ENCODE measurements around the gene MYO18A. TPM values are rescaled to one million over a fixed set of nuclear protein-coding genes. Genes with fewer than 3 reads are reported as not detected.

The MYO18A gene
- total RNA-seq, 1 donor from 2014 or later, result 171 TPM

DNA sequence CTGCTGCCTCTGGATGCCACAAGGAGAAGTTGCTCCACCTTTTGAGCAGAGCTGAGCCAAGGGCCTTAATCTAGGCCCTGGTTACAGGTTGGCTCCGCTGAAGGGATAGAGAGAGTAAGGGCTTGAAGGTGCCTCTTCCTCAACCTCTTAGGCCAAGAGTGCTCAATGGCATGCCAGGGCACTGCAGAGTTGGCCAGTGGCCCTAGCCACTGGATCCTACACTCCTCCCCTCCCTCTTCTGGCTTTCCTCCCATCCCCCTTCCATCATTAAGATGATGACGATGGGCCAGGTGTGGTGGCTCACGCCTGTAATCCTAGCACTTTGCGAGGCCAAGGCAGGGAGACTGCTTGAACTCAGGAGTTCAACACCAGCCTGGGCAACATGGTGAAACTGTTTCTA, 50.5 kb downstream of the MYO18A start:
- Histone ChIP-seq H3K27ac (ENCODE audit: low read depth, low read length) (peak overlapping the region; percentile 3), H3K36me3 (ENCODE audit: control insufficient read depth in 3 of 3, insufficient read depth in 3 of 3, low read length in 3 of 3) (peaks cover 38 to 46% (median 43%) of the 10 kb centered on the region in 3 donors), H3K27me3 (ENCODE audit: control insufficient read depth in 3 of 3, insufficient read depth in 3 of 3, low read length in 3 of 3) (no peaks in the 10 kb centered on the region), H3K9ac (ENCODE audit: low read depth in 1 of 3, low read length in 3 of 3) (peak overlapping the region in 1 of 3 donors; percentile 62), H3K9me3 (ENCODE audit: control insufficient read depth in 3 of 3, low read length in 3 of 3) (no peaks in the 10 kb centered on the region), H3K4me3 (ENCODE audit: low read length in 3 of 3) (peak overlapping the region in 1 of 3 donors; percentile 29), H3K4me1 (ENCODE audit: control insufficient read depth in 3 of 3, insufficient read depth in 3 of 3, low read length in 3 of 3) (peaks cover 70 to 91% (median 90%) of the 10 kb centered on the region in 3 donors)

DNA sequence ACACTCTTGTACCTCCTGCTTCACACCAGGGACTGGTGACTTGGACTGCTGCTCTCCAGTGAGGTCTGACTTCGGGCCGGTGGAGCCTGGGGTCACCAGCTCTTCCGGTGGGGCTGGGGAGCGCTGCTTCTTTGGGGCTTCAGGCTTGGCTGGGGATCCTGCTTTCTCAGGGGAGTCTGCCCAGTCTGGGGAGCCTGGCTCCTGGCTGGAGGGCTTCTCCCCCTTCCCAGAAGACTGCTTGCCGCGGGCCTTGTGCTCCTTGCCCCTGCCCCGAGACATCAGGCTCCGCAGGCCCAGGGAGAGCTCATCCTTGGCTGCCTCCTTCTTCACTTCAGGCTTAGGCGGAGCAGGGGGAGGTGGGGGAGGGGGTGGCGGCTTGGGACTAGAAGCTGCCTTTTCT, 52.4 kb downstream of the MYO18A start:
- H3K36me3 ChIP-seq (ENCODE audit: control insufficient read depth in 3 of 3, insufficient read depth in 3 of 3, low read length in 3 of 3), result peaks cover 51 to 60% (median 56%) of the 10 kb centered on the region in 3 donors
- H3K4me1 ChIP-seq (ENCODE audit: control insufficient read depth in 3 of 3, insufficient read depth in 3 of 3, low read length in 3 of 3), result peaks cover 59 to 81% (median 80%) of the 10 kb centered on the region in 3 donors

DNA sequence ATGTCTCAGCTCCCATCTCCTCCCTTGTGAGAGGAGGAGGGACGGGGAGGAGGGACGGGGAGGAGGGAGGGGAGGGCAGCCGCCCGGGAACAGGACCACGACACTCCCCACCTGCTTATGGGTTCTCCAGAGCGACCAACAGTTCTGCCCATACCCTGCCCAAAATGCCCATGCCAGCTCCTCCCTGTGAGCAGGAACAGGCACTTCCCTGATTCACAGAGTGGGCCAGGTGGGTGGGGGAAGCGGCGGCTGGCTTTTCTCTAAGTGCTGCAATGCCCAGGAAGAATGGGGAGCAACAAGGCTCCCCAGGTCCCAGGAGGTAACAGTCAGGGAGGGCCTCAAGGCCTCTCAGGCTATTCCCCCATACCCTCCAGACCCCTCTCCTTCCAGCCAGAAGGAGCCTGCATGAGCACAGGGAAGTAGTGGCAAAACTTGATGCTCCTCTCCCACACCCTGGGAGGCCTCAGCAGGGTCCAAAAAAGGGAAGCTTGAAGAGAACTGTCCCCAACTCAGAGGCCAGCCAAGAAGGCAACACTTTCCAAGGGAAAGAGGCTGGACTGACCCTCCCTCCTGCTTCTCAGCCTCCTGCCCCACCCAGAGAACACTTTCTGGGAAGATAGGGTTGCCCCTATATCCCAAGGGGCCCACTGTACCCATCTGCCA, 53.8 kb downstream of the MYO18A start:
- Histone ChIP-seq H3K9me3 (ENCODE audit: control insufficient read depth in 3 of 3, low read length in 3 of 3) (no peaks in the 10 kb centered on the region), H3K36me3 (ENCODE audit: control insufficient read depth in 3 of 3, insufficient read depth in 3 of 3, low read length in 3 of 3) (peaks cover 61 to 75% (median 70%) of the 10 kb centered on the region in 3 donors), H3K9ac (ENCODE audit: low read depth in 1 of 3, low read length in 3 of 3) (peak overlapping the region; percentile 32 to 69 (median 40)), H3K4me3 (ENCODE audit: low read length in 3 of 3) (no peak overlapping the region), H3K4me1 (ENCODE audit: control insufficient read depth in 3 of 3, insufficient read depth in 3 of 3, low read length in 3 of 3) (peaks cover 44 to 68% (median 66%) of the 10 kb centered on the region in 3 donors), H3K27ac (ENCODE audit: low read depth, low read length) (no peak overlapping the region), H3K27me3 (ENCODE audit: control insufficient read depth in 3 of 3, insufficient read depth in 3 of 3, low read length in 3 of 3) (no peaks in the 10 kb centered on the region)

More for the DNA sequence above, 52.4 kb downstream of the MYO18A start:
- H3K27ac ChIP-seq (ENCODE audit: low read depth, low read length), result peak overlapping the region; percentile 42
- H3K9me3 ChIP-seq (ENCODE audit: control insufficient read depth in 3 of 3, low read length in 3 of 3), result no peaks in the 10 kb centered on the region
- no peak overlapping the region for H3K4me3 ChIP-seq (ENCODE audit: low read length in 3 of 3)
- H3K27me3 ChIP-seq (ENCODE audit: control insufficient read depth in 3 of 3, insufficient read depth in 3 of 3, low read length in 3 of 3), result no peaks in the 10 kb centered on the region
- H3K9ac ChIP-seq (ENCODE audit: low read depth in 1 of 3, low read length in 3 of 3), result peak overlapping the region in 2 of 3 donors; percentile 1 to 69

- Histone ChIP-seq H3K4me1 (ENCODE audit: control insufficient read depth in 3 of 3, insufficient read depth in 3 of 3, low read length in 3 of 3) (peaks cover 37 to 64% (median 58%) of the 10 kb centered on the region in 3 donors), H3K9me3 (ENCODE audit: control insufficient read depth in 3 of 3, low read length in 3 of 3) (no peaks in the 10 kb centered on the region), H3K4me3 (ENCODE audit: low read length in 3 of 3) (no peak overlapping the region), H3K9ac (ENCODE audit: low read depth in 1 of 3, low read length in 3 of 3) (peak overlapping the region in 2 of 3 donors; percentile 32 to 62), H3K27me3 (ENCODE audit: control insufficient read depth in 3 of 3, insufficient read depth in 3 of 3, low read length in 3 of 3) (no peaks in the 10 kb centered on the region), H3K36me3 (ENCODE audit: control insufficient read depth in 3 of 3, insufficient read depth in 3 of 3, low read length in 3 of 3) (peaks cover 63 to 76% (median 74%) of the 10 kb centered on the region in 3 donors), H3K27ac (ENCODE audit: low read depth, low read length) (peak overlapping the region; percentile 11)
Measured at GRCh38 chr17:29125651-29126050, 54.5 kb downstream of the MYO18A start.

GRCh38 chr17:29124925-29125273, 55.3 kb downstream of the MYO18A start:
- H3K4me3 ChIP-seq (ENCODE audit: low read length in 3 of 3), result no peak overlapping the region
- H3K27me3 ChIP-seq (ENCODE audit: control insufficient read depth in 3 of 3, insufficient read depth in 3 of 3, low read length in 3 of 3), result no peaks in the 10 kb centered on the region
- H3K27ac ChIP-seq (ENCODE audit: low read depth, low read length), result peak overlapping the region; percentile 11
- peaks cover 70 to 81% (median 80%) of the 10 kb centered on the region in 3 donors for H3K36me3 ChIP-seq (ENCODE audit: control insufficient read depth in 3 of 3, insufficient read depth in 3 of 3, low read length in 3 of 3)
- H3K4me1 ChIP-seq (ENCODE audit: control insufficient read depth in 3 of 3, insufficient read depth in 3 of 3, low read length in 3 of 3), result peaks cover 31 to 59% (median 51%) of the 10 kb centered on the region in 3 donors
- no peaks in the 10 kb centered on the region for H3K9me3 ChIP-seq (ENCODE audit: control insufficient read depth in 3 of 3, low read length in 3 of 3)
- H3K9ac ChIP-seq (ENCODE audit: low read depth in 1 of 3, low read length in 3 of 3), result peak overlapping the region in 1 of 3 donors; percentile 62

DNA sequence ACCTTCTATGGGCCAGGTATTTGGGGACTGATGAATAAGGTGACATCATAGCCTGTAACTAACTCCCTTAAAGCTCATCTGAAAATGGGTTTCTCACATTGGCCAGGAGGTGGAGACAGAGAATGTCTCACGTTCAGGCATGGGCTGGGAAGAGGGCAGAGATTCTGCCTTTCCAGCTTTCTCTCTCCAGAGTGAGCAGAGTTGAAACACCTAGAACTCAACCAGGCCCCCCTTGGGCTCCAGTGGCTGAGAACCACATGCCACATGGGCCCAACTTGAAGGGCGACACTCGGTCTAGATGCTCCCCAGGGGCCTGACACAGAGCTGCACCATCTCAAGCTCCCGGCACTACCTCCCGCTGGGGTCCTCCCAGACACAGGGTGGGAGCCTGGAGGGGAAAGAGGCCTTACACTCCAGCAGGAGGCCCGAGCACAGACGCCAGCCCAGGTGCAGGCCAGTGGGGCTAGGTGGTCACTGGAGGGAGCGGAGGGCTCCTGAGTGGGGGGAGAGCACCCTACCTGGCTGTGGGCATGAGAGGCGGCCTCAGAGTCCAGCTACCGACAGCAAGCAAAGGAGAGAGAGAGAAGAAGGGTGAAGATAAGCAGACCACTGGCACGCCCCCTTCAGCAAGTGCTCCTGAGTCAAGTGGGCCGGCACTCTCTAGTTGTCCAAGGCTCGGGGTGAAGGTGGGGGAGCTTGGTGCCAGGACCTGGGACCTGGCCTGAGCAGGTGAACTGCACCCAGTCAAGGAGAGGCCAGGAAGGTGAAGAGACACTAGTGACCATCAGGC, 55.9 kb downstream of the MYO18A start:
- H3K36me3 ChIP-seq (ENCODE audit: control insufficient read depth in 3 of 3, insufficient read depth in 3 of 3, low read length in 3 of 3), result peaks cover 74 to 84% (median 77%) of the 10 kb centered on the region in 3 donors
- no peak overlapping the region for H3K27ac ChIP-seq (ENCODE audit: low read depth, low read length)

DNA sequence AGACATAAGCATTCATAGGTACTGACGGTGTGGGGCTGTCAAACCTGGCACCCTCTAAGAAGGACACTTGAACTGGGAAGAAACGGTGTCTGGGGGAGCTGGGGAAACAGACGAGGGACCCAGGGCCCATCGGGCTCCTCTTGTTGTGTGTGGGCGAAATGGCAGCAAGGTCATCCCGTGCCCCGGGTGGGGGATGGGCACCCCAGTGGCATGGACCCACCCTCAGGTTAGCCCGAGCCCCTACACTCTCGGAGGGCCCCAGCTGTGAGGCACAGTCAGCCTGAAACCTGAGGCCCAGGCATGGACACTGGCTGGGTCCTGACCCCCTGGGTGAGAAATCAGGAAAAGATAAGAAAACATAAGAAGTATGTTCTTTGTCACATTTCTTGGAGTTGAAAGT, 57.1 kb downstream of the MYO18A start:
- peaks cover 77 to 88% (median 78%) of the 10 kb centered on the region in 3 donors for H3K36me3 ChIP-seq (ENCODE audit: control insufficient read depth in 3 of 3, insufficient read depth in 3 of 3, low read length in 3 of 3)
- H3K4me1 ChIP-seq (ENCODE audit: control insufficient read depth in 3 of 3, insufficient read depth in 3 of 3, low read length in 3 of 3), result peaks cover 17 to 49% (median 33%) of the 10 kb centered on the region in 3 donors
- no peak overlapping the region for H3K27ac ChIP-seq (ENCODE audit: low read depth, low read length)
- no peak overlapping the region for H3K4me3 ChIP-seq (ENCODE audit: low read length in 3 of 3)
- H3K9ac ChIP-seq (ENCODE audit: low read depth in 1 of 3, low read length in 3 of 3), result no peak overlapping the region
- no peaks in the 10 kb centered on the region for H3K9me3 ChIP-seq (ENCODE audit: control insufficient read depth in 3 of 3, low read length in 3 of 3)
- H3K27me3 ChIP-seq (ENCODE audit: control insufficient read depth in 3 of 3, insufficient read depth in 3 of 3, low read length in 3 of 3), result no peaks in the 10 kb centered on the region

More for the DNA sequence above, 55.9 kb downstream of the MYO18A start:
- Histone ChIP-seq H3K27me3 (ENCODE audit: control insufficient read depth in 3 of 3, insufficient read depth in 3 of 3, low read length in 3 of 3) (no peaks in the 10 kb centered on the region), H3K9ac (ENCODE audit: low read depth in 1 of 3, low read length in 3 of 3) (peak overlapping the region in 1 of 3 donors; percentile 62), H3K4me3 (ENCODE audit: low read length in 3 of 3) (no peak overlapping the region), H3K4me1 (ENCODE audit: control insufficient read depth in 3 of 3, insufficient read depth in 3 of 3, low read length in 3 of 3) (peaks cover 25 to 53% (median 45%) of the 10 kb centered on the region in 3 donors), H3K9me3 (ENCODE audit: control insufficient read depth in 3 of 3, low read length in 3 of 3) (no peaks in the 10 kb centered on the region)

DNA sequence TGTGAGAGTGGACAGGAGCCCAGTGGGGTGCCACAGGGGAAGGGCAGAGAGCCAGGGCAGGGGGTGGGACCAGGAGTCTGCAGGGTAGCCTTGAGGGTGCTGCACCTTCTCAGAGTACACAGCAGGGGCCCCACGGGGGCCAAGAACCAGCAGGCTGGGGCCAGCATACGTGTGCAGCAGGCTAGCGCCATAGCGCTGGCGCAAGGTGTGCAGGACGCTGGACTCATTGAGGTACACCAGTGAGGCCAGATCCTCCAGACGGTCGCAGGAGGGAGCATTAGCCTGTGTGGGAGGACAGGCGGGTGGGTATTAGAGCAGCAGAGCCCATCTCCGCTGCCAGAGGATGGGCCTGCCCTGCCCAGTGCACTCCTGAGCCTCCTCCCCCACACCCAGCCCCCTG, 58.8 kb downstream of the MYO18A start:
- H3K36me3 ChIP-seq (ENCODE audit: control insufficient read depth in 3 of 3, insufficient read depth in 3 of 3, low read length in 3 of 3), result peaks cover 70 to 87% (median 75%) of the 10 kb centered on the region in 3 donors
- no peaks in the 10 kb centered on the region for H3K9me3 ChIP-seq (ENCODE audit: control insufficient read depth in 3 of 3, low read length in 3 of 3)
- no peak overlapping the region for H3K27ac ChIP-seq (ENCODE audit: low read depth, low read length)
- no peak overlapping the region for H3K4me3 ChIP-seq (ENCODE audit: low read length in 3 of 3)
- H3K27me3 ChIP-seq (ENCODE audit: control insufficient read depth in 3 of 3, insufficient read depth in 3 of 3, low read length in 3 of 3), result no peaks in the 10 kb centered on the region
- H3K4me1 ChIP-seq (ENCODE audit: control insufficient read depth in 3 of 3, insufficient read depth in 3 of 3, low read length in 3 of 3), result peaks cover 11 to 51% (median 27%) of the 10 kb centered on the region in 3 donors
- H3K9ac ChIP-seq (ENCODE audit: low read depth in 1 of 3, low read length in 3 of 3), result no peak overlapping the region

DNA sequence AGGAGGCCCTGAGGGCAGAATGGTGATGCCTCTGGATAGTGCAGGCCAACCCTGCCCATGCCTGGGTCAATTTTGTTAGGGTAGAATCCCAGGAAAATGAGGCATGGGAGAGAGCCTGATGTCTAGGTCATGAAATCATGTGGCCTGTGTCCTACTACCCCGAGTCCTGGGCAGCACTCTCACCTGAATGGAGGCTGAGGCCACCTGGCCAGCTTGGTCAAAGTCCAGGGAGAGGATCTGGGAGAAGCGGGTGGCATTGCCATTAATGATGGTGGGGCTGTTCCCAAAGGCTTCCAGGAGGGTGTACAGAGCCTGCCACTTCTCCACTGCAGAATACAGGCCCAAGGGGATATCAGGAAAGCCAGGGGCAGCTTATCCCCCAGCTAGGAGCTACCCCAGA, 59.8 kb downstream of the MYO18A start:
- Histone ChIP-seq H3K9me3 (ENCODE audit: control insufficient read depth in 3 of 3, low read length in 3 of 3) (no peaks in the 10 kb centered on the region), H3K27ac (ENCODE audit: low read depth, low read length) (no peak overlapping the region), H3K4me3 (ENCODE audit: low read length in 3 of 3) (no peak overlapping the region), H3K27me3 (ENCODE audit: control insufficient read depth in 3 of 3, insufficient read depth in 3 of 3, low read length in 3 of 3) (no peaks in the 10 kb centered on the region), H3K9ac (ENCODE audit: low read depth in 1 of 3, low read length in 3 of 3) (peak overlapping the region in 1 of 3 donors; percentile 33), H3K4me1 (ENCODE audit: control insufficient read depth in 3 of 3, insufficient read depth in 3 of 3, low read length in 3 of 3) (peaks cover 18 to 52% (median 29%) of the 10 kb centered on the region in 3 donors), H3K36me3 (ENCODE audit: control insufficient read depth in 3 of 3, insufficient read depth in 3 of 3, low read length in 3 of 3) (peaks cover 74 to 92% (median 80%) of the 10 kb centered on the region in 3 donors)

GRCh38 chr17:29119265-29119664, 60.9 kb downstream of the MYO18A start:
- Histone ChIP-seq H3K4me1 (ENCODE audit: control insufficient read depth in 3 of 3, insufficient read depth in 3 of 3, low read length in 3 of 3) (peaks cover 24 to 52% (median 31%) of the 10 kb centered on the region in 3 donors), H3K9ac (ENCODE audit: low read depth in 1 of 3, low read length in 3 of 3) (peak overlapping the region in 1 of 3 donors; percentile 25), H3K36me3 (ENCODE audit: control insufficient read depth in 3 of 3, insufficient read depth in 3 of 3, low read length in 3 of 3) (peaks cover 79 to 93% (median 86%) of the 10 kb centered on the region in 3 donors), H3K27me3 (ENCODE audit: control insufficient read depth in 3 of 3, insufficient read depth in 3 of 3, low read length in 3 of 3) (no peaks in the 10 kb centered on the region), H3K27ac (ENCODE audit: low read depth, low read length) (no peak overlapping the region), H3K9me3 (ENCODE audit: control insufficient read depth in 3 of 3, low read length in 3 of 3) (no peaks in the 10 kb centered on the region), H3K4me3 (ENCODE audit: low read length in 3 of 3) (no peak overlapping the region)

All from skeletal muscle tissue (tissue), 4 donors.